ENCODE data around the gene DUSP15. TPM values are rescaled to one million over a fixed set of nuclear protein-coding genes. Genes with fewer than 3 reads are reported as not detected.

The DUSP15 gene
- polyA plus RNA-seq, 1 donor (not counting 4 experiments of a cell fraction or from before 2014, with no cell fraction given) = not detected

DNA sequence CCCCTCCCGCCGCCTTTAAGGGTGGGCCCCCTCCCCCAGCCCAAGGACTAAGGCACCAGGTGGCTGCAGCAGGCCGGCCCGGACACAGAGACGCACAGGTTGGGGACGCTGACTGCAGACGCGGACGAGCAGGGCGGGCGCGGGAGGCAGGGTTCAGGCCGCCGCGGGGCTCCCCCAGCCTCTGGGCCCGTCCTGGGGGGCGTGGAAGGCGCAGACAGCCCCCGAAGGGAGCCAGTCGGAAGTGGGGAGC is 9.3 kb downstream of the DUSP15 start:
- no peak overlapping the region for H3K27ac ChIP-seq (ENCODE audit: control insufficient read depth, insufficient read depth, low read length)
- peaks cover 2% of the 10 kb centered on the region for H3K4me1 ChIP-seq (ENCODE audit: control insufficient read depth, extremely low read depth, insufficient read depth, low read length)
- no peaks in the 10 kb centered on the region for H3K79me2 ChIP-seq (ENCODE audit: control insufficient read depth, insufficient read depth, low read length)
- H2AFZ ChIP-seq (ENCODE audit: control insufficient read depth, low read length) = peak overlapping the region; percentile 20
- no peaks in the 10 kb centered on the region for H3K9me3 ChIP-seq (ENCODE audit: control insufficient read depth, low read depth, low read length)
- H3K9ac ChIP-seq (ENCODE audit: control insufficient read depth, extremely low read depth, insufficient read depth, low read length) = no peak overlapping the region
- FAIRE-seq (no peak), DNase-seq (ENCODE audit: low read depth, low spot score) (no peak)
- H3K4me3 ChIP-seq (ENCODE audit: control insufficient read depth in 2 of 3, extremely low read depth in 1 of 3, insufficient read depth in 2 of 3, low read depth in 1 of 3, low read length in 3 of 3) = peak overlapping the region; percentile 36 to 52 (median 44)
- H3K36me3 ChIP-seq (ENCODE audit: control insufficient read depth in 2 of 2, extremely low read depth in 1 of 2, insufficient read depth in 2 of 2, low read length in 2 of 2) = no peaks in the 10 kb centered on the region
- no peaks in the 10 kb centered on the region for H3K9me1 ChIP-seq (ENCODE audit: control insufficient read depth, extremely low read depth, insufficient read depth, low read length)
- no peaks in the 10 kb centered on the region for H4K20me1 ChIP-seq (ENCODE audit: control insufficient read depth, extremely low read depth, insufficient read depth, low read length)
- dilution Hi-C loops (cut with MboI; ENCODE audit: extremely low pct_ligation_motif_present, low sequenced_read_pairs) = no loop called here
- no peak for TF ChIP-seq EZH2 (IDR thresholded peaks at IDR 0.05; ENCODE audit: low read length)
- TF ChIP-seq, protein P1, sequence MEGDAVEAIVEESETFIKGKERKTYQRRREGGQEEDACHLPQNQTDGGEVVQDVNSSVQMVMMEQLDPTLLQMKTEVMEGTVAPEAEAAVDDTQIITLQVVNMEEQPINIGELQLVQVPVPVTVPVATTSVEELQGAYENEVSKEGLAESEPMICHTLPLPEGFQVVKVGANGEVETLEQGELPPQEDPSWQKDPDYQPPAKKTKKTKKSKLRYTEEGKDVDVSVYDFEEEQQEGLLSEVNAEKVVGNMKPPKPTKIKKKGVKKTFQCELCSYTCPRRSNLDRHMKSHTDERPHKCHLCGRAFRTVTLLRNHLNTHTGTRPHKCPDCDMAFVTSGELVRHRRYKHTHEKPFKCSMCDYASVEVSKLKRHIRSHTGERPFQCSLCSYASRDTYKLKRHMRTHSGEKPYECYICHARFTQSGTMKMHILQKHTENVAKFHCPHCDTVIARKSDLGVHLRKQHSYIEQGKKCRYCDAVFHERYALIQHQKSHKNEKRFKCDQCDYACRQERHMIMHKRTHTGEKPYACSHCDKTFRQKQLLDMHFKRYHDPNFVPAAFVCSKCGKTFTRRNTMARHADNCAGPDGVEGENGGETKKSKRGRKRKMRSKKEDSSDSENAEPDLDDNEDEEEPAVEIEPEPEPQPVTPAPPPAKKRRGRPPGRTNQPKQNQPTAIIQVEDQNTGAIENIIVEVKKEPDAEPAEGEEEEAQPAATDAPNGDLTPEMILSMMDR (optimal IDR thresholded peaks at IDR 0.05 in 1 of 3, IDR thresholded peaks at IDR 0.05 in 1 of 3, conservative IDR thresholded peaks at IDR 0.05 in 1 of 3; ENCODE audit: extremely low read depth in 1 of 3, insufficient read depth in 2 of 3, low read length in 3 of 3) = no peak
- H3K27me3 ChIP-seq (ENCODE audit: control insufficient read depth, extremely low read depth, insufficient read depth, low read length) = peaks cover 45% of the 10 kb centered on the region
- H3K4me2 ChIP-seq (ENCODE audit: control insufficient read depth, extremely low read depth, insufficient read depth, low read depth, low read length) = peak overlapping the region; percentile 74

- Histone ChIP-seq H3K27me3 (ENCODE audit: control insufficient read depth, extremely low read depth, insufficient read depth, low read length) (peaks cover 45% of the 10 kb centered on the region), H3K4me2 (ENCODE audit: control insufficient read depth, extremely low read depth, insufficient read depth, low read depth, low read length) (peak overlapping the region; percentile 74), H2AFZ (ENCODE audit: control insufficient read depth, low read length) (no peak overlapping the region), H3K9ac (ENCODE audit: control insufficient read depth, extremely low read depth, insufficient read depth, low read length) (no peak overlapping the region), H3K9me1 (ENCODE audit: control insufficient read depth, extremely low read depth, insufficient read depth, low read length) (no peaks in the 10 kb centered on the region), H3K79me2 (ENCODE audit: control insufficient read depth, insufficient read depth, low read length) (no peaks in the 10 kb centered on the region), H3K36me3 (ENCODE audit: control insufficient read depth in 2 of 2, extremely low read depth in 1 of 2, insufficient read depth in 2 of 2, low read length in 2 of 2) (no peaks in the 10 kb centered on the region), H3K4me3 (ENCODE audit: control insufficient read depth in 2 of 3, extremely low read depth in 1 of 3, insufficient read depth in 2 of 3, low read depth in 1 of 3, low read length in 3 of 3) (peak overlapping the region in 1 of 3 experiments; percentile 52), H3K27ac (ENCODE audit: control insufficient read depth, insufficient read depth, low read length) (no peak overlapping the region), H3K9me3 (ENCODE audit: control insufficient read depth, low read depth, low read length) (no peaks in the 10 kb centered on the region), H4K20me1 (ENCODE audit: control insufficient read depth, extremely low read depth, insufficient read depth, low read length) (no peaks in the 10 kb centered on the region), H3K4me1 (ENCODE audit: control insufficient read depth, extremely low read depth, insufficient read depth, low read length) (peaks cover 2% of the 10 kb centered on the region)
- FAIRE-seq (no peak), DNase-seq (ENCODE audit: low read depth, low spot score) (no peak)
- dilution Hi-C loops (cut with MboI; ENCODE audit: extremely low pct_ligation_motif_present, low sequenced_read_pairs) = no loop called here
- TF ChIP-seq EZH2 (IDR thresholded peaks at IDR 0.05; ENCODE audit: low read length) = no peak
- TF ChIP-seq, protein P1 (optimal IDR thresholded peaks at IDR 0.05 in 1 of 3, IDR thresholded peaks at IDR 0.05 in 1 of 3, conservative IDR thresholded peaks at IDR 0.05 in 1 of 3; ENCODE audit: extremely low read depth in 1 of 3, insufficient read depth in 2 of 3, low read length in 3 of 3) = no peak
Measured at GRCh38 chr20:31860390-31861134, 9.8 kb downstream of the DUSP15 start.

All from keratinocyte (primary cell).